Endothelial cell of umbilical vein (primary cell): ENCODE measurements around the gene RSRC2.

Experiments
- EZH2 ChIP-seq: IDR thresholded peaks from 2 replicates; pipeline ENCODE4 v1.6.1; 2012; ENCODE audit warnings: borderline replicate concordance, low read depth, mild to moderate bottlenecking, moderate library complexity, low read length, inconsistent platforms; ENCODE audit not compliant: severe bottlenecking
- JUN ChIP-seq: IDR thresholded peaks from 2 replicates; pipeline ENCODE4 v1.6.1; 2011; ENCODE audit warnings: borderline replicate concordance, low read depth; ENCODE audit not compliant: insufficient read length, insufficient read depth
- MYC ChIP-seq: IDR thresholded peaks from one replicate; pipeline ENCODE4 v1.6.1; 2011; ENCODE audit warnings: mild to moderate bottlenecking, low read depth, low read length
- POLR2A ChIP-seq: IDR thresholded peaks from 2 replicates; pipeline ENCODE4 v1.6.1; 2012; ENCODE audit warnings: low read depth, mild to moderate bottlenecking, control low read depth, low read length
- POLR2AphosphoS5 ChIP-seq: IDR thresholded peaks from 2 replicates; pipeline ENCODE4 v1.6.1; 2012; ENCODE audit warnings: low read depth, mild to moderate bottlenecking, control low read depth, low read length, moderate library complexity; ENCODE audit not compliant: insufficient read depth
- TF ChIP-seq, protein P1 (sequence below), 2 donors: IDR thresholded peaks; 1 replicate in 1 of 2; 2 replicates in 1 of 2; pipeline ENCODE4 v1.5.1; 2011; ENCODE audit warnings: low read length in 2 of 2, mild to moderate bottlenecking in 2 of 2, moderate library complexity in 2 of 2, control low read depth in 1 of 2, inconsistent platforms in 1 of 2, low read depth in 1 of 2; ENCODE audit not compliant: insufficient read depth in 1 of 2; ENCODE audit errors: extremely low read depth in 1 of 2
- TF ChIP-seq, protein P2 (sequence below): IDR thresholded peaks from 2 replicates; pipeline ENCODE4 v1.6.1; 2011; ENCODE audit not compliant: insufficient read depth, insufficient read length

- TF ChIP-seq POLR2AphosphoS5 (no peak), EZH2 (no peak), JUN (no peak), MYC (no peak), POLR2A (no peak)
- TF ChIP-seq, protein P1, sequence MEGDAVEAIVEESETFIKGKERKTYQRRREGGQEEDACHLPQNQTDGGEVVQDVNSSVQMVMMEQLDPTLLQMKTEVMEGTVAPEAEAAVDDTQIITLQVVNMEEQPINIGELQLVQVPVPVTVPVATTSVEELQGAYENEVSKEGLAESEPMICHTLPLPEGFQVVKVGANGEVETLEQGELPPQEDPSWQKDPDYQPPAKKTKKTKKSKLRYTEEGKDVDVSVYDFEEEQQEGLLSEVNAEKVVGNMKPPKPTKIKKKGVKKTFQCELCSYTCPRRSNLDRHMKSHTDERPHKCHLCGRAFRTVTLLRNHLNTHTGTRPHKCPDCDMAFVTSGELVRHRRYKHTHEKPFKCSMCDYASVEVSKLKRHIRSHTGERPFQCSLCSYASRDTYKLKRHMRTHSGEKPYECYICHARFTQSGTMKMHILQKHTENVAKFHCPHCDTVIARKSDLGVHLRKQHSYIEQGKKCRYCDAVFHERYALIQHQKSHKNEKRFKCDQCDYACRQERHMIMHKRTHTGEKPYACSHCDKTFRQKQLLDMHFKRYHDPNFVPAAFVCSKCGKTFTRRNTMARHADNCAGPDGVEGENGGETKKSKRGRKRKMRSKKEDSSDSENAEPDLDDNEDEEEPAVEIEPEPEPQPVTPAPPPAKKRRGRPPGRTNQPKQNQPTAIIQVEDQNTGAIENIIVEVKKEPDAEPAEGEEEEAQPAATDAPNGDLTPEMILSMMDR (IDR thresholded peaks at IDR 0.05; ENCODE audit: extremely low read depth in 1 of 2, insufficient read depth in 1 of 2, low read depth in 1 of 2, low read length in 2 of 2) = no peak
- TF ChIP-seq, protein P2, sequence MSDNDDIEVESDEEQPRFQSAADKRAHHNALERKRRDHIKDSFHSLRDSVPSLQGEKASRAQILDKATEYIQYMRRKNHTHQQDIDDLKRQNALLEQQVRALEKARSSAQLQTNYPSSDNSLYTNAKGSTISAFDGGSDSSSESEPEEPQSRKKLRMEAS = no peak
Observed at GRCh38 chr12:122516544-122517361, 10.0 kb downstream of the RSRC2 start.
